Chondrocyte (in vitro differentiated cells): ENCODE measurements around the gene POMGNT2. TPM values are rescaled to one million over a fixed set of nuclear protein-coding genes. Genes with fewer than 3 reads are reported as not detected.

Source experiments
- DNase-seq: peaks from one replicate; pipeline ENCODE4 v3.0.0; 2021; ENCODE audit warnings: mixed read lengths, low spot score
- H3K27ac Mint-ChIP-seq: one replicate; pipeline ENCODE4 v1.8.0; 2021; ENCODE audit warnings: mild to moderate bottlenecking, moderate library complexity, mixed read lengths; ENCODE audit not compliant: unreplicated experiment
- H3K27me3 Mint-ChIP-seq: 2 replicates; pipeline ENCODE4 v1.8.0; 2021; ENCODE audit warnings: low read depth, mixed read lengths
- H3K36me3 Mint-ChIP-seq: 2 replicates; pipeline ENCODE4 v1.8.0; 2021; ENCODE audit warnings: low read depth, mixed read lengths
- H3K4me1 Mint-ChIP-seq: 2 replicates; pipeline ENCODE4 v1.8.0; 2021; ENCODE audit warnings: low read depth, mild to moderate bottlenecking, mixed read lengths
- H3K4me3 Mint-ChIP-seq: one replicate; pipeline ENCODE4 v1.8.0; 2021; ENCODE audit warnings: mild to moderate bottlenecking, moderate library complexity, mixed read lengths; ENCODE audit not compliant: unreplicated experiment
- H3K9me3 Mint-ChIP-seq: 2 replicates; pipeline ENCODE4 v1.8.0; 2021; ENCODE audit warnings: low read depth, mixed read lengths
- total RNA-seq: library from RNA; stranded (reverse); gene quantifications from 3 replicates; pipeline ENCODE4 v1.2.1, GENCODE V29; 2021
- TF ChIP-seq, protein P1 (sequence below): fragments of 200-600 bp; sonication (generic); IDR thresholded peaks from 2 replicates; pipeline ENCODE4 v1.5.0; 2021; ENCODE audit warnings: antibody characterized with exemption, mild to moderate bottlenecking, moderate library complexity

Gene POMGNT2
- total RNA-seq, 1 donor from 2014 or later, result 14.3 TPM

DNA sequence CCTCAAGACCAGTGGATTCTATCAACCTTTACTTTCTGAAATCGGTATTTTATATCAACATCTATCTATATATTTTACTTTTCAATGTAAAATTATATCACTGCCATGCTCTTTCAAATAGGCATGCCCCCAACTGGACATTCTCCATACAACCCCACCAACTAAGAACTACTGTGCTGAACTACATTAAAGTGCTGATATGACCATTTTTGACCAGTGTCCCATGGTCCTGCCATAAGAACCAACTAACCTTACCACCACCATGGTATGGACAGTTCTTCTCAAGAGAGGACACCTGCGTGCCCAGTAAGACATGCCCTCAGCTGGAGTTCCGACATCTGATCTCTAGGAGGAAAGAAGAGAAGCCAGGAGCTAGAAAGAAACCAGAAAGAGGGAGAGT is 15.6 kb downstream of the POMGNT2 start:
- Mint-ChIP-seq H3K4me3 (no peak overlapping the region), H3K4me1 (no peaks in the 10 kb centered on the region), H3K36me3 (no peaks in the 10 kb centered on the region), H3K27me3 (no peaks in the 10 kb centered on the region), H3K9me3 (no peaks in the 10 kb centered on the region), H3K27ac (no peak overlapping the region)
- TF ChIP-seq, protein P1, sequence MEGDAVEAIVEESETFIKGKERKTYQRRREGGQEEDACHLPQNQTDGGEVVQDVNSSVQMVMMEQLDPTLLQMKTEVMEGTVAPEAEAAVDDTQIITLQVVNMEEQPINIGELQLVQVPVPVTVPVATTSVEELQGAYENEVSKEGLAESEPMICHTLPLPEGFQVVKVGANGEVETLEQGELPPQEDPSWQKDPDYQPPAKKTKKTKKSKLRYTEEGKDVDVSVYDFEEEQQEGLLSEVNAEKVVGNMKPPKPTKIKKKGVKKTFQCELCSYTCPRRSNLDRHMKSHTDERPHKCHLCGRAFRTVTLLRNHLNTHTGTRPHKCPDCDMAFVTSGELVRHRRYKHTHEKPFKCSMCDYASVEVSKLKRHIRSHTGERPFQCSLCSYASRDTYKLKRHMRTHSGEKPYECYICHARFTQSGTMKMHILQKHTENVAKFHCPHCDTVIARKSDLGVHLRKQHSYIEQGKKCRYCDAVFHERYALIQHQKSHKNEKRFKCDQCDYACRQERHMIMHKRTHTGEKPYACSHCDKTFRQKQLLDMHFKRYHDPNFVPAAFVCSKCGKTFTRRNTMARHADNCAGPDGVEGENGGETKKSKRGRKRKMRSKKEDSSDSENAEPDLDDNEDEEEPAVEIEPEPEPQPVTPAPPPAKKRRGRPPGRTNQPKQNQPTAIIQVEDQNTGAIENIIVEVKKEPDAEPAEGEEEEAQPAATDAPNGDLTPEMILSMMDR, result no peak
- DNase-seq, result no peak

DNA sequence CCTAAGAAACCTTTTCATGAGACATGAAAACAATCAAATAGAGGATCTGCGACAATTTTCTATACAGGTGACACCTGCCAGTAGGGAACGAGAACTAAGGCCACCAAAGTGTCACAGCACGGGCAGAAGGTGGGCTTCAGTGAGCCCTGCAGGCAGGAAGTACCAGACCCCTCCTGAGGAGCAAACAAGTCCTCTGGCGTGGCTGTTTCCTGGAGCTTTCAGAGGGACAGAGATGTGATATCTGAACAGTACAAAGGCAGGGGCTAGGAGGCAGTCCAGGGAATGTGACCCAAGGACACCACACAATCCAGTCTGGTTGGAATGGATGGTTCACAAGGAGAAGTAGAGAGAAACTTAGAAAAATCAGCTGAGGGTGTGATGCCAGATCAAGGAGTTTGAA is 16.8 kb downstream of the POMGNT2 start:
- Mint-ChIP-seq H3K9me3 (no peaks in the 10 kb centered on the region), H3K27ac (no peak overlapping the region)

DNA sequence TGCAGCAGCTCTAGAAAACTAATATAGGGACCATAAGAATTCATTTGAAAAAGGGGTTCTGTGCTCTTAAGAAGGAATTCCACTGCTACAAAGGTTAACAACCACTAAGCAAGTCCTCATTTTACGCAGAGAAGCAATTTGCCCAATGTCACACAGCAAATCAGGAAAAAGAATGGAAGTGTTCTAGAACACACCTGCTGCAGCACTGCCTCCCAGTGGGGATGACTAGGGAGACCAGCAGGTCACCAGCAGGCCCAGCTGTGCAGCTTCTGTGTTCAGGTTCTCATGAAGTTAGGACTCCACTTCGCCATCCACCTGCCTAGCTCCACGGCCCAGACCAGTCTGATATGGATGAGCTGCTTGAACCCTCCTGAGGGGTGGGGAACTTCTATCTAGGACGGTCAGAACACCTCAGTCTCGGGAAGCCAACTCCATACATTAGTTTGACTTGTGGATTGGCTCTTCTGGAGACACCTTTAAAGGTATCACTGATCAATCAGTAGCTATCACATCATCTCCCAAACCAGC is 18.6 kb downstream of the POMGNT2 start:
- Mint-ChIP-seq H3K27ac (no peak overlapping the region), H3K27me3 (no peaks in the 10 kb centered on the region), H3K4me1 (no peaks in the 10 kb centered on the region), H3K36me3 (peaks cover 2% of the 10 kb centered on the region), H3K4me3 (no peak overlapping the region), H3K9me3 (no peaks in the 10 kb centered on the region)
- TF ChIP-seq, protein P1, result no peak
- DNase-seq, result no peak

More for the DNA sequence above, 16.8 kb downstream of the POMGNT2 start:
- Mint-ChIP-seq H3K4me3 (no peak overlapping the region), H3K27me3 (no peaks in the 10 kb centered on the region), H3K36me3 (no peaks in the 10 kb centered on the region), H3K4me1 (no peaks in the 10 kb centered on the region)
- no peak for DNase-seq
- TF ChIP-seq, protein P1, result no peak

DNA sequence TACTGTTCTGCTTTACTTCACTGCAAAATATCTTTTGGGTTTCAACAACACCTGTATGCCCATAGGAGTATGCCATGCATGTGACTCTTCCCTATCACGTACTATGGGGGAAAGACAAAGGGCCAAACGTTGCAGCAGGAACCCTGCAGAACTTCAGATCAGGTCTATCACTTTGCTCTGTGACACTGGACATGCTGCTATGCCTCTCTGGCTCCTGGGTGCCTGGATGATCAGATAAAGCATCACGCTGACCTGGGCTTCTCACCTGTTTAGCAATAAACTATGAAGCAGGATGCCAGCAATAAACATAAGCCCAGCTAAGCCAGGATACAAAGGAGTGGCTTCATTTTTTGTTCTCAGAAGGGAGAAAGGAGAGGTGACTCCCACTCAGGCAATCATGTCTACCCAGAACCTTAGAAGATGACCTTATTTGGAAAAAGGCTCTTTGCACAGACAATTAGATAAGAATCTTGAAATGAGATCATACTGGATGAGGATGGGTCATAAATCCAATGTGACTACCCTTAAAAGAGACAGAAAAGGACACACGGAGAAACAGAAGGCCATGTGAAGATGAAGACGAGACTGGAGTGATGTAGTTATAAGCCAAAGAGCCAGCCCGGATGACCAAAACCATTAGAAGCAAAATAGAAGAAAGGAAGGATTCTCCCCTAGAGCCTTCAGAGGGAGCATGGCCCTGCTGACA is 19.3 kb downstream of the POMGNT2 start:
- TF ChIP-seq, protein P1, result no peak
- Mint-ChIP-seq H3K27me3 (no peaks in the 10 kb centered on the region), H3K4me1 (no peaks in the 10 kb centered on the region), H3K27ac (no peak overlapping the region), H3K4me3 (no peak overlapping the region), H3K9me3 (no peaks in the 10 kb centered on the region), H3K36me3 (peaks cover 2% of the 10 kb centered on the region)
- no peak for DNase-seq

DNA sequence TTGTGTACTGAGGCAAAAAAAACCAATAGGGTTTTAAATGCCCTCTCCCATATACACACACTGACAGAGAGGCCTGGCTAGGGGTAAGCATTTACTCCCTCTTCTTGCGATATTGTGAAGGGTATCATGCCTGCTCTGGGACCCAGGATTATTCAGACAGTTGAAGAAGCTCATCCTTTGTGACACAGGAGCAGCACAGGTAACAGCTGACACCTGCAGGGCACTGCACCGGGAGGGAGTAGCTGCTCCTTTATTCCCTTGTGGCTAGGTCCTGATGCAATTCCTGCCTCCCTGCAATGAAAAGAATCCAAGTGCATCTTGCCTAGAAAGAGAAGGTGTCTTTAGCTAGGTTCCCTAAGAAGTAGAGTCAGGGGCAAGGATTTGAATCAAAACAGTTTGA is 23.4 kb downstream of the POMGNT2 start:
- no peaks in the 10 kb centered on the region for H3K27me3 Mint-ChIP-seq
- H3K9me3 Mint-ChIP-seq, result no peaks in the 10 kb centered on the region
- DNase-seq, result no peak
- no peak overlapping the region for H3K4me3 Mint-ChIP-seq
- no peak overlapping the region for H3K27ac Mint-ChIP-seq
- H3K4me1 Mint-ChIP-seq, result no peaks in the 10 kb centered on the region
- TF ChIP-seq, protein P1, result no peak
- peaks cover 18% of the 10 kb centered on the region for H3K36me3 Mint-ChIP-seq
